PC-3 (cell line): ENCODE measurements around the gene NOC2L. TPM values are rescaled to one million over a fixed set of nuclear protein-coding genes. Genes with fewer than 3 reads are reported as not detected.

Experiments
- ATAC-seq: fragments of 200-7000 bp; cut with Tn5 transposase; 2 replicates; pipeline ENCODE4 v1.9.1; 2020; ENCODE audit warnings: mild to moderate bottlenecking, moderate library complexity
- BruUV-seq: library from RNA; stranded (reverse); fragments of 400-500 nt; replicated peaks from 2 replicates; lab custom pipeline; 2021; lab: Mats Ljungman, UMichigan
- CTCF ChIA-PET: fragments of 300-600 bp; sonication (Branson Sonifier 250); formaldehyde crosslinking; loops from one replicate; lab custom pipeline; 2022; ENCODE audit warnings: antibody characterized with exemption; lab: Charles Lee
- POLR2A ChIA-PET: fragments of 300-600 bp; sonication (Branson Sonifier 250); formaldehyde crosslinking; loops from one replicate; lab custom pipeline; 2022; ENCODE audit warnings: antibody characterized with exemption; ENCODE audit not compliant: unreplicated experiment; lab: Charles Lee
- DNase-seq: peaks from one replicate; pipeline ENCODE4 v3.0.0-alpha.2; 2015
- H2AFZ ChIP-seq: fragments of 300-600 bp; sonication (generic); 2 replicates; pipeline ENCODE4 v1.6.0; 2016; ENCODE audit warnings: antibody characterized with exemption, low read length
- H3F3A ChIP-seq: fragments of 300-600 bp; sonication (generic); one replicate; pipeline ENCODE4 v1.6.0; 2017; ENCODE audit warnings: antibody characterized with exemption, low read length, control low read depth, mild to moderate bottlenecking; ENCODE audit not compliant: unreplicated experiment
- H3K27ac ChIP-seq: fragments of 300-600 bp; sonication (generic); 2 replicates; pipeline ENCODE4 v1.5.1; 2016; ENCODE audit warnings: mild to moderate bottlenecking, low read length
- H3K27me3 ChIP-seq: fragments of 300-600 bp; sonication (generic); 2 replicates; pipeline ENCODE4 v1.6.1; 2016; ENCODE audit warnings: low read length, mixed read lengths
- H3K36me3 ChIP-seq: fragments of 300-600 bp; sonication (generic); 2 replicates; pipeline ENCODE4 v1.6.1; 2016; ENCODE audit warnings: low read depth, mixed run types, low read length, mixed read lengths
- H3K4me1 ChIP-seq: fragments of 300-600 bp; sonication (generic); 2 replicates; pipeline ENCODE4 v1.5.1; 2016; ENCODE audit warnings: low read length; ENCODE audit not compliant: insufficient read depth
- H3K4me2 ChIP-seq: fragments of 300-600 bp; sonication (generic); 2 replicates; pipeline ENCODE4 v1.6.0; 2016; ENCODE audit warnings: low read length
- H3K4me3 ChIP-seq: fragments of 300-600 bp; sonication (generic); 2 replicates; pipeline ENCODE4 v1.5.1; 2016; ENCODE audit warnings: mild to moderate bottlenecking, low read length, mixed read lengths
- H3K79me2 ChIP-seq: fragments of 300-600 bp; sonication (generic); 2 replicates; pipeline ENCODE4 v1.6.1; 2017; ENCODE audit warnings: low read length, mixed read lengths
- H3K9ac ChIP-seq: fragments of 300-600 bp; sonication (generic); 2 replicates; pipeline ENCODE4 v1.6.0; 2016; ENCODE audit warnings: mild to moderate bottlenecking, low read length
- H3K9me2 ChIP-seq: fragments of 300-600 bp; sonication (generic); replicated peaks from 2 replicates; pipeline ENCODE4 v1.6.1; 2016; ENCODE audit warnings: mixed run types, low read length, mixed read lengths
- H3K9me3 ChIP-seq: fragments of 300-600 bp; sonication (generic); 2 replicates; pipeline ENCODE4 v1.6.1; 2016; ENCODE audit warnings: low read length, mixed read lengths
- H4K20me1 ChIP-seq: fragments of 300-600 bp; sonication (generic); 2 replicates; pipeline ENCODE4 v1.6.1; 2016; ENCODE audit warnings: low read length, mixed read lengths
- EZH2 ChIP-seq: fragments of 300-600 bp; sonication (generic); IDR thresholded peaks from one replicate; pipeline ENCODE4 v1.6.1; 2017; ENCODE audit warnings: antibody characterized with exemption, mild to moderate bottlenecking, low read length; ENCODE audit not compliant: unreplicated experiment
- EZH2phosphoT487 ChIP-seq: fragments of 300-600 bp; sonication (generic); IDR thresholded peaks from 2 replicates; pipeline ENCODE4 v1.6.1; 2018; ENCODE audit warnings: mild to moderate bottlenecking, antibody characterized with exemption, low read length, borderline replicate concordance
- intact Hi-C: fragments of 100-400 bp; cut with micrococcal nuclease; formaldehyde crosslinking; loops from 2 replicates; pipeline ENCODE4 v1.9.0; 2023
- total RNA-seq: library from RNA; depleted of rRNA; stranded (reverse); fragments of >200 nt; gene quantifications from 2 replicates; pipeline ENCODE4 v1.2.3, GENCODE V29; 2014
- TF ChIP-seq, protein P1 (sequence below): fragments of 300-600 bp; sonication (generic); conservative IDR thresholded peaks from 2 replicates; pipeline ENCODE4 v1.5.1; 2017; ENCODE audit warnings: antibody characterized with exemption, low read depth, mild to moderate bottlenecking, low read length

The NOC2L gene
- total RNA-seq, 1 experiment from 2014 or later: 262 TPM

DNA sequence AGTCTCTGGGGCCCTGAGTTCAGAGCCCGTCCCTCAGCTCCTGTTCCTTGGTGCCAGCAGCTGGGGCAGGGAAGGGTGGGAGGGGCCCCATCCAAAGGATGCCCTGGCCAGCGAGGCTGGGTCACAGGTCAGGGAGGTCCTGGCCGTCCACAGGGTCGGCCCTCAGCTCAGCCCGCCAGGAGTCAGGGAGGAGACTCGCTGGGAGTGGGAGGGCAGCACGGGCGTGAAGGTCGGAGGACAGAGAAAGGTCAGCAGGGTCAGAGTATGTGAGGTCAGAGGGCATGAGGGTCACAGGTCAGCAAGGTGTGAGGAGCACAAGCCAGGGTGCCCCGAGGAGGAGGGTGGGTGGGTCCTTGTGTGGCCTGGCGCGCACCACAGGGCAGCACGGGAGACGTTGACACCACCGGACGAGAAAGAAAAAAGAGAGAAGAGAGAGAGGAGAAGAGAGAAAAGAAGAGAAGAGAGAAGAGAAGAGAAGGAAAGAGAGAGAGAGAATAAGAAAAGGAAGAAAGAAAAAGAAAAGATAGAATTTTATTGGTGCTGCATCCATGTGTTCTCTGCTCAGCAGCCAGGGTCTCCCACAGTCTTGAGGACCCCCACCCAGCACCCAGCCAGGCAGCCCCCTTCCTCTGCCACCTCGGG is 15.8 kb upstream of the NOC2L start:
- Histone ChIP-seq H3F3A (no peaks in the 10 kb centered on the region), H2AFZ (no peak overlapping the region), H4K20me1 (no peaks in the 10 kb centered on the region), H3K79me2 (no peaks in the 10 kb centered on the region), H3K9me2 (no peaks in the 10 kb centered on the region), H3K4me2 (no peak overlapping the region), H3K27ac (no peak overlapping the region), H3K4me1 (peaks cover 13% of the 10 kb centered on the region), H3K4me3 (no peak overlapping the region), H3K27me3 (no peaks in the 10 kb centered on the region), H3K36me3 (no peaks in the 10 kb centered on the region), H3K9ac (no peak overlapping the region), H3K9me3 (no peaks in the 10 kb centered on the region)
- DNase-seq (no peak), ATAC-seq (no peak)
- TF ChIP-seq EZH2phosphoT487 (no peak), EZH2 (no peak)
- TF ChIP-seq, protein P1, sequence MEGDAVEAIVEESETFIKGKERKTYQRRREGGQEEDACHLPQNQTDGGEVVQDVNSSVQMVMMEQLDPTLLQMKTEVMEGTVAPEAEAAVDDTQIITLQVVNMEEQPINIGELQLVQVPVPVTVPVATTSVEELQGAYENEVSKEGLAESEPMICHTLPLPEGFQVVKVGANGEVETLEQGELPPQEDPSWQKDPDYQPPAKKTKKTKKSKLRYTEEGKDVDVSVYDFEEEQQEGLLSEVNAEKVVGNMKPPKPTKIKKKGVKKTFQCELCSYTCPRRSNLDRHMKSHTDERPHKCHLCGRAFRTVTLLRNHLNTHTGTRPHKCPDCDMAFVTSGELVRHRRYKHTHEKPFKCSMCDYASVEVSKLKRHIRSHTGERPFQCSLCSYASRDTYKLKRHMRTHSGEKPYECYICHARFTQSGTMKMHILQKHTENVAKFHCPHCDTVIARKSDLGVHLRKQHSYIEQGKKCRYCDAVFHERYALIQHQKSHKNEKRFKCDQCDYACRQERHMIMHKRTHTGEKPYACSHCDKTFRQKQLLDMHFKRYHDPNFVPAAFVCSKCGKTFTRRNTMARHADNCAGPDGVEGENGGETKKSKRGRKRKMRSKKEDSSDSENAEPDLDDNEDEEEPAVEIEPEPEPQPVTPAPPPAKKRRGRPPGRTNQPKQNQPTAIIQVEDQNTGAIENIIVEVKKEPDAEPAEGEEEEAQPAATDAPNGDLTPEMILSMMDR: no peak
- no TSS peak for BruUV-seq
- intact Hi-C loops: no loop called here
- CTCF ChIA-PET: interaction anchor here (1.5 kb wide), 1 partner anchor 8 kb away, joined by 14 read pairs; the partner anchor contains the start of gene PLEKHN1
- POLR2A ChIA-PET: no interaction called here

GRCh38 chr1:974293-974640 is 15.2 kb upstream of the NOC2L start:
- no peaks in the 10 kb centered on the region for H3K9me3 ChIP-seq
- no peak overlapping the region for H3K4me2 ChIP-seq
- ChIA-PET CTCF (no interaction called here), POLR2A (no interaction called here)
- no peaks in the 10 kb centered on the region for H3K79me2 ChIP-seq
- no peaks in the 10 kb centered on the region for H4K20me1 ChIP-seq
- H3K36me3 ChIP-seq: no peaks in the 10 kb centered on the region
- no TSS peak for BruUV-seq
- no peaks in the 10 kb centered on the region for H3K9me2 ChIP-seq
- no peaks in the 10 kb centered on the region for H3K27me3 ChIP-seq
- ATAC-seq: no peak
- TF ChIP-seq, protein P1: no peak
- TF ChIP-seq EZH2phosphoT487: no peak
- no peak overlapping the region for H2AFZ ChIP-seq
- no peak overlapping the region for H3K27ac ChIP-seq
- no peak for DNase-seq
- intact Hi-C loops: no loop called here
- H3K4me1 ChIP-seq: peaks cover 13% of the 10 kb centered on the region
- no peaks in the 10 kb centered on the region for H3F3A ChIP-seq
- no peak overlapping the region for H3K9ac ChIP-seq
- H3K4me3 ChIP-seq: no peak overlapping the region

- H3K9me3 ChIP-seq: no peaks in the 10 kb centered on the region
- intact Hi-C loops: no loop called here
- ATAC-seq (no peak), DNase-seq (no peak)
- peaks cover 13% of the 10 kb centered on the region for H3K4me1 ChIP-seq
- no peaks in the 10 kb centered on the region for H3K27me3 ChIP-seq
- H3F3A ChIP-seq: no peaks in the 10 kb centered on the region
- no peaks in the 10 kb centered on the region for H4K20me1 ChIP-seq
- POLR2A ChIA-PET: no interaction called here
- no TSS peak for BruUV-seq
- no peak overlapping the region for H2AFZ ChIP-seq
- TF ChIP-seq, protein P1: no peak
- no peak for TF ChIP-seq EZH2
- TF ChIP-seq EZH2phosphoT487: no peak
- no peaks in the 10 kb centered on the region for H3K9me2 ChIP-seq
- H3K9ac ChIP-seq: no peak overlapping the region
- H3K36me3 ChIP-seq: no peaks in the 10 kb centered on the region
- H3K79me2 ChIP-seq: no peaks in the 10 kb centered on the region
- H3K27ac ChIP-seq: no peak overlapping the region
- H3K4me3 ChIP-seq: no peak overlapping the region
- CTCF ChIA-PET: no interaction called here
- H3K4me2 ChIP-seq: no peak overlapping the region
Measured at GRCh38 chr1:973459-974292, 14.6 kb upstream of the NOC2L start.
